NCI-H1694 (cell line): ENCODE data around the gene ZNF202.
A peak's percentile ranks its signal among the peaks of the same experiment; 100 is the strongest.
"Not testable (repeated sequence)": the region's sequence is repeated elsewhere in the genome, so short reads cannot be mapped to it uniquely, and the experiment has no call there.

Experiments used
- DNase-seq: peaks from one replicate; lab custom pipeline; 2025; lab: John Stamatoyannopoulos, UW

The ZNF202 gene

DNA sequence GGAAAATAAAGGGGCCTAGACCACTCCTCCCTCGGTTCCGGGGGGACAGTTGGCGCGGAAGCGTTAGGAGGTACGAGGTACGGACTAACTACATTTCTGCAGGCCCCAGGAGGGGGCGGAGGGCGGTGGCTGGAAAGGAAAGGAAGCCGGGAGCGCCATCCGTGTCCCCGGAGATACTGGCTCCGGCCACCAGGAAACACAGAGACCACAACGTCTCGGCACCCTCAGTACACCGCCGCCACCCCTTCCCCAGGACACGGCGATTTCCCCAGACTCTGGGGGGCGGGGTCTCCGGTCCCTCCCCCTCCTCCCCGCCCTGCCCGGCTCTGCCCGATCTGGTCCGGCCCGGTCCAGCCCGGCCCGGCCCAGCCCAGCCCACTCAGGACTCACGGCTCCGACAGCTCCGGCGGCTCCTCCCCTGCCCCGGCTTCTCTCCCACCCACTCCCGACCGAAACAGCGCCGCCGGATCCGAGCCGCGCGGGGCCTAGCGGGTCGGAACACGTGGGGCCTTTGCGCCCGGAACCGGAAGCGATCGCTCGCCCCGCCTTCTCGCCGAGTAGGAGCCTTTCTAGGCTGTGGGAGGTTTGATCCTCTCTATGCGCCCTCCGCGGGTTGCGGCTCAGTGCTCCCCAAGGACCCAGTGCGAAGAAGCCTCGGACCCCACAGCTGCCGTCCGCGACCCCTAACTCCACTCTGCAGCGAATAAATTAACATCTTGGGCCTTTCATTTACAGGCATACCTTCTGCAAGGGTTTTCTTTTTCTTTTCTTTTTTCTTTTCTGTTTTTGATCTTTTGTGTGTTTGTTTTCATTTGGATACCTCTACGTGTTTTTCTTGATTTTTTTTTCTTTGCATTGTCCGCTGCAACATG lies at the start of gene ZNF202:
ZNF202 (minus strand) TSS at position 502 of the 872 bp plus-strand sequence. CDS start 10,772 bp downstream, outside the sequence.
- DNase-seq: peak; percentile 50

DNA sequence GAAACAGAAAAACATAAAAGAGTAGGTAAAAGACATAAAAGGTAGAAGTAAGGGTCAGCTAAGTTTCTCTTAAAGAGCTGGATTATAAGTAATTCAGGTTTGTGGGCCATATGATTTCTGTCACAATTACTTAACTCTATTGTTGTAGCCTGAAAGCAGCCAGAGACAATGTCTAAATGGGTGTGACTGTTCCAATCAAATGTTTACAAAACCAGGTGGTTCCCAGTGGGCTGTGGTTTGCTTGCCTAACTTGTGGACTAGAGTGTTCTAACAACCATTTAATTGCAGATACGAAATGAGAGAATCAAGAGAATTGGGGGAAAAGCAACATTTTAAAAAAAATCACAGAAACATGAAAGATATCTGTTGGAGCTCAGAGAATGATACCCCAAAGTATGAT lies 42.1 kb upstream of the ZNF202 start:
- DNase-seq: no peak

DNA sequence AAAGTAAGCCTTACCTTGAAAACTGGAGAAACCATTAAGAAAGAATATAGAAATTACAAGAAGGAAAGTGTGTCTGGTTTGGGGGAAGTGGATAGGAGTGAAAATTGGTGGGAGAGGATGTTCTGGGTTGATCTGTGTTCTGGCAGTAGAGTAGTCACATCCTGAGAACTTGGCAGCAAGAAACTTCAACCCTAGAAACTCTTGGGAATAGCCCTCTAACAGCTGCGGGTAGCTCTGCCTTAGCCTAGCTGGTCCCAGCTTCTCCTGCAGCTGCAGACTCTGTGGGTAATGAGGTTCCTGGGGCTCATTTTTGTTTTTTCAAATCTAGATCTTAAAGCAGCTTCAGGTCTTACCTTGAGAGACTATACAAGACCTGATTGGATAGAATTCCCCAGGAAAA lies 37.1 kb upstream of the ZNF202 start:
- DNase-seq: no peak

DNA sequence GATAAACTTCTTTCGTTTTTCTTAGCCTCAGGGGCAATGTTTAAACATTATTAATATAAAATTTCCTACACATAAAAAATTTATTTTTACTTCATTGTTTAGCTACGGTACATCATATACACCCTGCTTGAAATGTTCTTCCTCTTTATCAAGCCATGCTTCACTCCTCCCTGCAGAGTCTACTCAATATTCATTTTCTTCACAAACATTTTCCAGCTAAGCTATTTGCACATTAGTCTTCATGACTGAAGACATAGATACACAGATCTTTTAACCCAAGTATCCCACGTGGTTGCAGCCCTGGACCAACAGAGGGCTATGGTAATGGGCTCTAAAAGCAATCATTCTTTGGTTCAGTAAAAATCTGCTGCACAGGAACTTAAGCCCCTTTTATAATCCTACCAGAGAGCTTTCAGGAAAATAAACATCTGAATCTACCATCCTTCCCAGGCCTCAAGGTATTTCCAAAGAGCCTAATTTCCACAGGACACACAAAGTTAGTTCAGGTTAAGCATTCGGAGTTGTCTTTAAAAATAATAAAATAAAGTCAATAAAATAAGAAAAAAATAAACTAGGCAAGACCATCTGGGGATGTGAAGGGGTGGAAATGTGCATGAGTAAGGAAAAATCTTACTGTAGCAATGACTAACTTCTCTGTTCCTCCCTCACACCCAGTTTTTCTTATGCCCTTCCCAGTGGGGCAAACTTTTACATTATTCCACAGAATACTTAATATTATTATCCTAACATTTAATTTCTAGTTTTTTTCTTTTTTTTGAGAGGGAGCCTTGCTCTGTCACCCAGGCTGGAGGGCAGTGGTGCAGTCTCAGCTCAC lies 34.5 kb upstream of the ZNF202 start:
- no peak for DNase-seq

DNA sequence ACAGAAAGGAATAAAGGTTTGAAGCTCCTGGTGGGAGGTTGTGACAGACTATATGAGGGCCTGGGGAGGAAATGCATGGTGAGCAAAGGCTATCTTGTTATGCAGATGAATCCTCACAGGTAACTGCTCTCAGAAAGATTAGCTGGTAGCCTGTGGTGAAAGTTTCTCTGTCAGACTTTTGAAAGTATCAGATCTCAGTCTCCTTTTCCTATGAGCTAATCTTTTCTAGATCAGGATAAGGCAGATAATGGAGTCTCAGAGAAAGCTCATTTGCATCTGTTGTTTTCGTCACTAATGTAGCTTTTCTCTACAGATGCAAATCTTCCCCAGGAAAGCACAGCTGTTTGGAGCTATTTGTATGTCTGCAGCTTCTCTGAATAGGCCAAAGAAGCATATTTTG lies 33.8 kb upstream of the ZNF202 start:
- DNase-seq: no peak

DNA sequence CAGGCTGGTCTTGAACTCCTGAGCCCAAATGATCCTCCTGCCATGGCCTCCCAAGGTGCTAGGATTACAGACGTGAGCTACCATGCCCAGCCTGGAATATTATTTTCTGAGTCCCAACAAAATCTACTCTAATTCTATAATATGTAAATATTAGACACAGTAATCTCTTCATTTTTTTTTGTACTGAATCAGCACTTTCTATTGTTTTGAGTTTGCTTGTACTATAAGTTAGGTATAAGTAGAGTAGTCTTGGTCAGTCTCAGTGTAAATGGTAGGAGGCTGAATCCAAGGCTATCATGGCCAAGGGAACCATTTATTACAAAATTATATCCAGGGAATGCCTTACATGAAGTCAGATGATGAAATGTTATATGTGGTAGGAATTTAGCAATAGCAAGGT lies 32.5 kb upstream of the ZNF202 start:
- DNase-seq: no peak

DNA sequence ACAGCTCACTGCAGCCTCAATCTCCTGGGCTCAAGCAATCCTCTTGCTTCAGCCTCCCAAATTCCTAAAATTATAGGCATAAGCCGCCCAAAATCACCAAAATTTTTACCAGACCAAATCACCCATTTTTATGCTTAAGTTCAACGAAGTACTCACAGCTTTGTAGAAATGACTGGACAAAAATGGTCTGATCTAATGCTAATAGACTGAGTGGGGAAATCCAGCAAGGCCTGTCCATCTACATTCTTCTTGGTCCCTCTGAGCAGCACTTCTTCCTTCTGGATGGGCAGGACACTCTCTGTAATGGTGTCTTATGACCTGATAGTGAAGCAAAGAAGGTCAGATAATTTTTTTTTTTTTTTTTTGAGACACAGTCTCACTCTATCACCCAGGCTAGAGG lies 31.6 kb upstream of the ZNF202 start:
- no peak for DNase-seq

DNA sequence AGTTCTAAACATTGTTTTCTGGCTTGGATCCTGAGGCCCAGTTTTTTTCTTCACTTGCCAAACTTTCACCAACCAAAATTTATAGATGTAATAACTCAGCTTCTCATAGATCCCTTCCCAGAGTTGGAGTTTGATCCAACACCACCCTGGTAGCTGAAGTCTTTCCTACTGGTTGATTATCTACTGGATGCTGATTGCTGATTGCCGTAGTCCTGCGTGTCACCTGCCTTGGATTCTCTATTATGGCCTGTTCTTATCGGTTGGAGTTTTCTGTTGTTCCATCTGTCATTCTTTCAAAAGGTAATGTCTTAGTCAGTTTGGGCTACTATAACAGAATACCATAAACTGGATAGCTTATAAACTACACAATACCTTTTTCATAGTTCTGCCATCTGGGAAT lies 30.2 kb upstream of the ZNF202 start:
- no peak for DNase-seq

DNA sequence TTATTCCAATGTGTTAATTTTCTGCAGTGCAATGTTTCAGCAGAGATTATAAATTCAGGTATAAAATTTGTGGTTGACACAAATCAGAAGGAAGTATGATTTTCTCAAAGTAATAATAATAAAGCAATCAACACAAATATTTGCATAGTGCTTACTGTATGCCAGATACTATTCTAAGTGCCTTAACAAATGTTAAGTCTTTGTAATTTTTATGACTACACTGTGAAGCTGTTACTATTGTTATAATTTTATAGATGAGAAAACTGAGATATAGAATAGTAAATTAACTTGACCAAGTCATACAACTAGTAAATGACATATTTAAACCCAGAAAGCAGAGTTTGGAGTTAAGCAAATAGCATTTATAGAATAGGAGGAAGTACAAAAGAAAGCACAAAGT lies 29.3 kb upstream of the ZNF202 start:
- DNase-seq: no peak

DNA sequence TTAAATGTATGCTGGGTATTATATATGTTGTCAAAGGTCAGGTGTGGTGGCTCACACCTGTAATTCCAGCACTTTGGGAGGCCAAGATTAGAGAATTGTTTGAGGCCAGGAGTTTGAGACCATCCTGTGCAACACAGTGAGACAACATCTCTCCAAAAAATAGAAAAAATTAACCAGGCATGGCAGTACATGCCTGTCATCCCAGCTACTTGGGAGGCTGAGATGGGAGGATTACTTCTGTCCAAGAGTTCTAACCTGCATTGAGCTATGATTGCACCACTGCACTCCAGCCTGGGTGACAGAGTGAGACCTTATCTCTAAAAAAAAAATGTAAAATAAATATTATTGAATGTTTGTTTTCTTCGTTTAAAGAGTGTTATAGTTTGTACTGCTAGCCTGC lies 24.1 kb upstream of the ZNF202 start:
- DNase-seq: no peak

DNA sequence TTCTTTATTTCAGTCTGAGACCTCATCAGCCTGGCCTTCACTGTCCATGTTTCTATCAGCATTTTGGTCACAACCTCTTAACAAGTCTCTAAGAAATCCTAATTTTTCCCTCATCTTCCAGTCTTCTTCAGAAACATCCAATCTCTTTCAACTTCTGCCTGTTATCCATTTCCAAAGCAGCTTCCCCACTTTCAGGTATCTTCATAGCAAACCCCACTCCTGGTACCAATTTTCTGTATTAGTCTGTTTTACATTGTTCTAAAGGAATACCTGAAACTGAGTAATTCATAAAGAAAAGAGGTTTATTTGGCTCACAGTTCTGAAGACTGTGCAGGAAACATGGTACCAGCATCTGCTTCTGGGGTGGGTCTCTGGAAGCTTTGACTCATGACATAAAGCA lies 21.0 kb upstream of the ZNF202 start:
- no peak for DNase-seq

DNA sequence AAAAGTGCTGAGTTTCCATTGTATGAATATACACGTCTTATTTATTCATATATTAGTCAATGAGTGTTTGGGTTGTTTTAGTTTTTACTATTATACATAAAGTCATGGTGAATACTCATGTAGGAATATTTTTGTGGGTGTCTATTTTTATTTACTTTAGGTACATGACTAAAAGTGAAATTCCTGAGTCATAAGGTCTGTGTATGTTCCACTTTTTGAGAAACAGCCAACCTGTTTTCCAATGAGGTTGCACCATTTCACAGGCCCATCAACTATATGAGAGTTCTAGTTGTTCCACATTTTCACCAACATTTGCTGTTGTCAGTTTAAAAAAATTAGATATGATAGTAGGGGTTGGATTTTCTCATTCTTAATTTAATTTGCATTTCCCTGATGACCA lies 19.4 kb upstream of the ZNF202 start:
- DNase-seq: no peak

DNA sequence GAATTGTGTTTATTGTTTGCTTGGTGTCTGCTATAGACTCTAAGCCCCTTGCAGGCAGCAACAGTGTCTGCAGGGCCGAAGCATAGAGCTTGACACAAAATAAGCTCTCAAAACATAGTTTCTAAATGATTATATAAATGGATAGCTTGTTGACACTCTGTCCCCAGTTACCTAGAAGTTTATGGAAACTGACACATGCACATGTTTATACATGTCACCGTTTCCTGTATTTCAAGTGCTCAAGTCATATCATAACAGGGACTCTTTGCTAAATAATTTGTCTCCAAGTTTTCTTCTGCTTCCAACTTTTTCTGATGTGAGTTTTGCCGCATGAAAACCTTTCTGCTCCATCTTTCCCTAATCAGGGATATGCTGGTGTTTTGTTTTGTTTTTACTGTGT lies 16.5 kb upstream of the ZNF202 start:
- DNase-seq: no peak

DNA sequence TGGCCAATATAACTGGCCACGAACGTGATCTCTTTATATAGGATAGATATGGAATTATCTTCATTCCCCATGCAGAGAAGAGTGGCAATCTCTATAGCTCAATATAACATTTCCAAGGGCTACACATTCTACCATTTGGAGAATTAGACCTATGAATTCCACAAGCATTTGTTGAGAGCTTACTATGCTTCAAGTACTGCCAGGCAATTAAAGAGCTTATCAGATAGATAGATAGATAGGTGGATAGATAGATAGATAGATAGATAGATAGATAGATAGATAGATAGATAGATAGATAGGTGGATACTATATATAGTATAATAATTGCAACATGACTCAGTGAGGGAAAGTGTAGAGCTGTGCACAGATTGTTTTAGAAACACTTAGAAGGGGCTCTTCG lies 14.4 kb upstream of the ZNF202 start:
- DNase-seq: no peak

DNA sequence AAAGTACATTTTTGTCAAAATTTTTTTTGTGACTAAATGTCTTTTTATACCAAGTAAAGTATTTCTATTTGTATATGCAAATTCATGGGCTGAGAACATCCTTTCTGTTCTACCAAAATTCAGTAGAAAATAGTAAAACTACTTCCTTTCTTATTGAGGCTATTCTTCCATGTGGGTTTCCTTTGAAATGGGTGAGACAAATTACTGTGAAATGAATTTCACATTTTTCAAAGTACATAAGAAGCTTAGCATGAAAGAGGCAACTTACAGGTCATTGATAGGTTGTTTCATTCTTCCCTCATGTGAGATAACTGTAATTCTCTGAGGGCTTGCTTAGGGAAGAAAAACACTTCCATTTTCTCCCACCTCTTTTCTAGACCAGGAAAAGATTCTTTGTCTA lies 13.9 kb upstream of the ZNF202 start:
- no peak for DNase-seq

DNA sequence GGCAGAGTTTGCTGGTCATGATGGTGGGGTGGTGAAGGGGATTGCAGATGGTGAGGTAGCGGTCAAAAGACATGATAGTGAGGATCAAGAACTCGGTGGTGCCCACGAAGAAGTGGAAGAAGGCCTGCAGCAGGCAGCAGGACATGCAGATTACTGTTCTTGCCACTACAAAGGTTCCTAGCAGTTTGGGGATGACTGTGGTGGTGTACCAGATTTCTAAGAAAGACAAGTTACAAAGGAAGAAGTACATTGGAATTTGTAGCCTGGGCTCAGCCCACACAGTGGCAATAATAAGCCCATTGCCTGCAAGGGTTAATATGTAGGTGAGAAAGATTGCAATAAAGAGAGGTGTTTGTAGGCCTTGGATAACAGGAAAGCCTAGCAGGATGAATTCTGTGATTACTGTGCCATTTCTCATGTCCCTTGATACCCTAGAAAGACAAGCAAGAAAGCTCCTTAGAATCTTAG lies 12.7 kb upstream of the ZNF202 start, which contains the start of gene OR6X1:
OR6X1 (minus strand) TSS at position 418 of the 468 bp plus-strand sequence; CDS start at position 418, 0 bp downstream.
- no peak for DNase-seq

DNA sequence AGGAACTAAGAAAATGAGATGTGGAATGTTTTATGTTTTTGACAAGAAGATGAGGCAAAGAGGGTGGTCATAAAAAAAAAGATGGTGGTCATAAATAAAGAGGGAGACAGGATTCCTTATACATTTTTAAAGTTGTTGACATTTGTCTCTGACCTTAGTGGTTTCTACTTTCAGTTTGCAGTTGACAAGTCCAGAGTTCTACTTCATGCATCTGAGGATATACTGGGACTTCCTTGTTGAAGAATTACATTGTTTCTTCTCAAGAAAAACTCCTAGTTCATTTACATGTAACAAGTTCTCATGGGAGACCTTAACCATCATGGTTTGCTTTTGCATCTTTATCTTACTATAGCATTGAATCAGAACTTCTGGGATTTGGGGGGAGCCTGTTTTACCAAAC lies 11.7 kb upstream of the ZNF202 start:
- DNase-seq: no peak

DNA sequence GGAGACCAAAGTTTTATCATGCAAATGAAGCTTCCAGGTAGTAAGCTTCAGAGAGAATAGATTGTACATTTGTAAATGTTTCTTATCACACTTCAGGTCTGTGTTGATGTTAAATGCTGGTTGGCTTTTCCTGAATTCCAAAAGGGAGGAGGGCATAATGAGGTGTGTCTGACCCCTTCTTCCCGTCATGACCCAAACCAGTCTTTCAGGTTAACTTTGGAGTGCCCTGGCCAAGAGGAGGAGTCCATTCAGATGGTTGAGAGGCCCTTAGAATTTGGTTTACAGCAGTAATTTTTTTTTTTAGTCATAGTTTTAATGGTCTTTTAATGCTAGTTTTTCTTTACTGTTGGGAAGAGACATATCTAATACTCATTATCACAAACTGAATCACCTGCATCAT lies 10.3 kb upstream of the ZNF202 start:
- no peak for DNase-seq

DNA sequence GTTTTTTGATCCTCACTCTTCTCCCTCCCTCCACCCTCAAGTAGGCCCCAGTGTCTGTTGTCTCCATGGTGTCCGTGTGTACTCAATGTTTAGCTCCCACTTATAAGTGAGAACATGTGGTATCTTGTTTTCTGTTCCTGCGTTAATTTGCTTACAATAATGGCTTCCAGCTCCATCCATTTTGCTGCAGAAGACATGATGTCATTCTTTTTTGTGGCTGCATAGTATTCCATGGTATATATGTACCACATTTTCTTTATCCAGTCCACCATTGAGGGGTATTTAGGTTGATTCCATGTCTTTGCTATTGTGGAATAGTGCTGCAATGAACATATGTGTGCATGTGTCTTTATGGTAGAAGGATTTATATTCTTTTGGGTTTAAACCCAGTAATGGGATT lies 6.9 kb upstream of the ZNF202 start:
- not testable (repeated sequence) for DNase-seq

DNA sequence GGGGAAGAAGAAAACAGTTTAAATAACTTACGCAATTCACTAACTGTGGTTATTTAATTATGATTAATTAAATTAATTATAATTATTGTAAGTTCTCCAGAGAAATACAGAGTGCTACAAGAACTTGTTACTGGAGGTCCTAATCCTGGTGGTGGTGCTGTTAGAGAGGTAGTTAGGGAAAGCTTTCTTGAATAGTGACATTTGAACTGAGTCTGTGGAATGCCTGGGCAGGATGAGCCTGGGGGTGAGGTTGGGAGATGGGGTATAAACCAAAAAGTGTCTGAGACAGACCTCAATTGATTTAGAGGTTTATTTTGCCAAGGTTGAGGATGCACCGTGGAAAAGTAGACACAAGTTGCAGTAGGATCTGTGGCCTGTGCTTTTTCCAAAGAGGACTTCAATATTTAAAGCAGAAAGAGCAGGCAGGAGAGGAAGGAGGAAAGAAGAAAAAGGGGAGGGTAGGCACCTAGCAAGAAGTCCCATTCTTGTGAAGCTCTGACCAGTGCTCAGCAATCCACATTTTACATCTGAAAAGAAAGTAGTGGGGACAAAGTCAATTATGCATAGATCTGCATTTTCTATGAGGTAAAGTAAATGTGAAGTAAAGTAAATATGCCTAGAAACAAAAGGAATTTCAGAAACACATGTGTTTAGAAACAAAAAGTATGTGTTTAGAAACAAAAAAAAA lies 4.4 kb upstream of the ZNF202 start:
- no peak for DNase-seq

DNA sequence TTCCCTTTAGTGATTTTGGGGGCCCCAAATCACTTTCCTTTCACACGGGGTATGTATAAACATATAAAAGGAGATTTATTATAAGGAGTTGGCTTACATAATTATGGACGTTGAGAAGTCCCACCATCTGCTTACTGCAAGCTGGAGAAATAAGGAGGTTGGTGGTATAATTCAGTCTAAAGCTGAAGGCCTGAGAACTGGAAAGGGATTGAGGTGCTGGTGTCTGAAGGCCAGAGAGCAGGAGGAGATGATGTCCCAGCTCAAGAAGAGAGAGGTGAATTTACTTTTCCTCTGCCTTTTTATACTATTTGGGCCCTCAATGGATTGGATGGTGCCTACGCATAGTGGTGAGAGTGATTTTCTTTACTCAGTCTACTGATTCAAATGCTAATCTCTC lies 1.3 kb upstream of the ZNF202 start:
- DNase-seq: no peak

DNA sequence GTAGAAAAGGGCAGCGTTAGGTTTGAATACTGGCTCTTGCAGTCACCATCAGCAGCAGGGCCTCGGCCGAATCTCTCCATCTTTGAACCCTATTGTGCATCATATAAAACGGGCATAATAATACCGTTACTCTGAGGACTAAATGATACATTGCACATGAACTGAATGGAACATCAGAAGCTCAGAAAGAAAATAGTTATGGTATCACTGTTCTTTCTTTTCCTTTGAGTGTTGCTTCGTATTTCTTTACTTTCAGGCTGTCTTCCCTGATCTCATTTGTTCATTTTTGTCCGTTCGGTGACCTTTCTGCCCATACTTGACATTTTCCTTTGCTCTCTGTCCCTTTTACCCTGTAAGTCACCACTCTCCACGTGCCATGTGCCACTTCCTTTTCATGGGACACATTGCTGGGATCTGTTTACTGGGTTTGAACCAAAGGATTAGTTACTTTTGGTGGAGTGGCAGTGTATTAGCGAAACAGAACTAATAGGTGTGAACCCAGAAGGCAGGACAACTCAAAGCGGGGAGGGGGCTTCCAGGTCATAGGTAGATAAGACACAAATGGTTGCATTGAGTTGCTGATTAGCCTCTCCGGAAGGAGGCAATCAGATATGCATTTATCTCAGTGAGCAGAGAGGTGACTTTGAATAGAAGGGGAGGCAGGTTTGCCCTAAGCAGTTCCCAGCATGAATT lies 717 bp upstream of the ZNF202 start:
- no peak for DNase-seq
